GM19099 (cell line): ENCODE measurements around the gene MUC4.

Experiments used
- POLR2A ChIP-seq: IDR thresholded peaks from 3 replicates; pipeline ENCODE4 v1.6.1; 2011; ENCODE audit warnings: low read depth; ENCODE audit not compliant: insufficient read length; ENCODE audit errors: extremely low read depth

MUC4 gene

GRCh38 chr3:195718477-195718984 is 93.2 kb downstream of the MUC4 start:
- TF ChIP-seq POLR2A = no peak

GRCh38 chr3:195717852-195718476 is 93.8 kb downstream of the MUC4 start:
- no peak for TF ChIP-seq POLR2A

- no peak for TF ChIP-seq POLR2A
These were observed 94.3 kb downstream of the MUC4 start for GRCh38 chr3:195717416-195717815.

GRCh38 chr3:195715583-195716266 is 96.0 kb downstream of the MUC4 start:
- TF ChIP-seq POLR2A = no peak

GRCh38 chr3:195715134-195715533 is 96.6 kb downstream of the MUC4 start:
- no peak for TF ChIP-seq POLR2A

GRCh38 chr3:195714380-195715011 is 97.2 kb downstream of the MUC4 start:
- TF ChIP-seq POLR2A = no peak

GRCh38 chr3:195711813-195712534 is 99.8 kb downstream of the MUC4 start:
- TF ChIP-seq POLR2A = no peak

- TF ChIP-seq POLR2A = no peak
These were observed 102.0 kb downstream of the MUC4 start for GRCh38 chr3:195709676-195710085.

- no peak for TF ChIP-seq POLR2A
These were observed 102.9 kb downstream of the MUC4 start for GRCh38 chr3:195708626-195709481.

GRCh38 chr3:195708061-195708460 is 103.7 kb downstream of the MUC4 start:
- TF ChIP-seq POLR2A = no peak

GRCh38 chr3:195705081-195705991 is 106.4 kb downstream of the MUC4 start:
- no peak for TF ChIP-seq POLR2A

GRCh38 chr3:195704433-195704999 is 107.2 kb downstream of the MUC4 start:
- TF ChIP-seq POLR2A = no peak

GRCh38 chr3:195703776-195704175 is 108.0 kb downstream of the MUC4 start:
- no peak for TF ChIP-seq POLR2A
